Right kidney (tissue), 1 donor: ENCODE results near the gene TRIP12.
A peak's percentile ranks its signal among the peaks of the same experiment; 100 is the strongest.
"Not testable (repeated sequence)": the region's sequence is repeated elsewhere in the genome, so short reads cannot be mapped to it uniquely, and the experiment has no call there.

Source experiments
- DNase-seq: peaks from one replicate; pipeline ENCODE4 v3.0.0-alpha.2; 2016

Gene TRIP12

GRCh38 chr2:229921101-229921891 is 513 bp downstream of the TRIP12 start:
- DNase-seq, result peak; percentile 67

GRCh38 chr2:229920011-229920641 is 1.7 kb downstream of the TRIP12 start:
- peak; percentile 44 for DNase-seq

GRCh38 chr2:229917793-229918192 is 4.0 kb downstream of the TRIP12 start:
- no peak for DNase-seq

GRCh38 chr2:229914171-229914570 is 7.6 kb downstream of the TRIP12 start:
- DNase-seq, result no peak

GRCh38 chr2:229910832-229911412 is 10.9 kb downstream of the TRIP12 start:
- no peak for DNase-seq

GRCh38 chr2:229910147-229910831 is 11.5 kb downstream of the TRIP12 start:
- no peak for DNase-seq

- DNase-seq, result no peak
These were observed 12.7 kb downstream of the TRIP12 start for GRCh38 chr2:229909090-229909489.

- no peak for DNase-seq
These were observed 16.2 kb downstream of the TRIP12 start for GRCh38 chr2:229905601-229906000.

- DNase-seq, result no peak
These were observed 18.8 kb downstream of the TRIP12 start for GRCh38 chr2:229903037-229903436.

- no peak for DNase-seq
These were observed 20.0 kb downstream of the TRIP12 start for GRCh38 chr2:229901819-229902218.

- DNase-seq, result not testable (repeated sequence)
These were observed 21.3 kb downstream of the TRIP12 start for GRCh38 chr2:229900514-229900913.

GRCh38 chr2:229900012-229900411 is 21.8 kb downstream of the TRIP12 start:
- no peak for DNase-seq

GRCh38 chr2:229899604-229900003 is 22.2 kb downstream of the TRIP12 start:
- no peak for DNase-seq

GRCh38 chr2:229896857-229897256 is 25.0 kb downstream of the TRIP12 start:
- DNase-seq, result no peak

GRCh38 chr2:229889023-229889422 is 32.8 kb downstream of the TRIP12 start:
- no peak for DNase-seq

GRCh38 chr2:229888031-229888430 is 33.8 kb downstream of the TRIP12 start:
- no peak for DNase-seq

- DNase-seq, result no peak
These were observed 34.4 kb downstream of the TRIP12 start for GRCh38 chr2:229887441-229887840.

- no peak for DNase-seq
These were observed 36.8 kb downstream of the TRIP12 start for GRCh38 chr2:229884775-229885699.

- DNase-seq, result no peak
These were observed 39.2 kb downstream of the TRIP12 start for GRCh38 chr2:229882583-229882982.

GRCh38 chr2:229880892-229881586 is 40.8 kb downstream of the TRIP12 start:
- no peak for DNase-seq
